Activated T-cell treated with anti-CD3 and anti-CD28 coated beads, Interleukin-2, amount 50 U/mL, for 1 hour (primary cell): ENCODE results near the gene C5orf58.
A peak's percentile ranks its signal among the peaks of the same experiment; 100 is the strongest.

Source experiments
- DNase-seq: peaks from one replicate; pipeline ENCODE4 v3.0.0-alpha.2; 2020

The C5orf58 gene

GRCh38 chr5:170285181-170285580, 52.4 kb downstream of the C5orf58 start:
- no peak for DNase-seq

DNA sequence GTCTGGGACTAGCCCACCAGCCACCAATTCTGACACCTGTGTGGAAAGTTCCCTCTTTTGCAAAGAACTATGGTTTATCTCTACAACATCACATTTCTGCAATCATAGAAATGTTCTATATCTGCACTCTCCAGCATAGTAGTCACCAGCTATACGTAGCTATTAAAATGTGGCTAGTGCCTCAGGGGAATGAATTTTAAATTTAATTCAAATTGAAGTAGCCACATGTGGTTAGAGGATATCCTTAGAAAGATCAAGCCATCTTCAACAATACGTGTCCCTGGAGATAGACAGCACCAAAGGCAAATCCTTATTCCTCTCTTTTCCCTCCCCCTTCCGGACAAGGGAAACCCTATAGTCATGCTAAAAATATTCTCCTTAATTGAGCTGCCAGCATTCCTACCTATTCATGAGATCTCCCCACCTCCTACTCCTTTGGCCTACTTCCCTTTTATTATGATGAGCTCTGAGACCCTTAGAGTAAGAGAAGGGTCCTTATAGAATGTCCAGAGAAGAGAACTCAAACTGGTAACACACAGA, 53.7 kb downstream of the C5orf58 start:
- DNase-seq, result no peak

DNA sequence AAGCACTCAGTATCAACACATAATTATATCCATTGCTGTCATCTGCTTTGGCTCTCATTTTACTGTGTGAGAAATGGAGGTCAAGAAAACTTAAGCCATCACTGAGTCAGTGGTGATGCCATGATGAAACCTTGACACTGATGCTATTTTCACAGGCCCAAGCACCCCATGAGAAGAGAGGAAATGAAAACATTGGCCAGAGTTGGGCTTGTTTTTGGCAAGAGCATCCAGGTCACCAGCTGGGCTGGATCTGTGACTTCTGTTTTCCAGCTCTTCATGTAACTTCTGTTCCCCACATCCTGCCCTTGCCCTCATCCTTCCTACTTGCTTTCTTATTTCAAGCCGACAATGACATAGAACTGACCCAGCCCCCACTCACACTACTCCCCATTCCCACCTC, 54.7 kb downstream of the C5orf58 start:
- DNase-seq, result peak; percentile 22

DNA sequence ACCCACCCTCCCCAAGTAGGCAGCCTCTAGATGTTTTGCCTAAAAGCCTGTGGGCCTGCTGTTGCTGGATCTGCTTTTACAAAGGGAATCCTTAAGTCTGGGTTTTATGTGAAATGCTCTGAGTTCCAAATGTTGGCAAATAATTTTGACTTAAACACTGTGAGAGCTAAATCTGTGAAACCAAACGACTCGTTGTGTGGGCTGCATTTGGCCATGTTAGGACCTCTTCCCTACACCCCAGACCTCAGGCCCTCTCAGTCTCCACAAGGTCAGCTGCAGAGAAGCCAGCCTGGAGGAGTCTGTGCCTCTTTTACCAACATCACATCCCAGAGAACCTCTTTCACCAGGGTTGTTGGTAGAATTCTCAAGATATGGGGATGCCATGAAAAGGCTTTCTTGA, 55.4 kb downstream of the C5orf58 start:
- no peak for DNase-seq

DNA sequence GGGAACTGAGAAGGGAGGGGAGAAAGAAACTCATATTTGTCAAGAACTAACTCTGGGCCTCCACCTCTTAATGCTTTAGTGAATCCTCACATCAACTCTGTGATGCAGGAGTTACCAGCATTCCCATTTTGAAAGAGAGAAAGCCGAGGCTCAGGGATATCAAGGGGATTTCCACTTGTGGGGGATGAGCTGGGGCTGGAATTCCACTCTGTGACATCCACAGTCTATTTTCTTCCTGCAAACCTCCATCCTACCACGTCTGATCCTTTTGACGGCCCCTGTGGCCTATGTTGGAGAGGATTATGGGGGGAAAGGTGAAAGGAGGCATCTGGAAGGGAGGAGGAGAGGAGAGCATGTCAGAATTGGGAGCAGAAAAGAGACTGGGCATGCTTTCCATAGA, 55.8 kb downstream of the C5orf58 start:
- DNase-seq, result peak; percentile 16

- peak; percentile 27 for DNase-seq
These were observed 56.3 kb downstream of the C5orf58 start for GRCh38 chr5:170289121-170289520.

DNA sequence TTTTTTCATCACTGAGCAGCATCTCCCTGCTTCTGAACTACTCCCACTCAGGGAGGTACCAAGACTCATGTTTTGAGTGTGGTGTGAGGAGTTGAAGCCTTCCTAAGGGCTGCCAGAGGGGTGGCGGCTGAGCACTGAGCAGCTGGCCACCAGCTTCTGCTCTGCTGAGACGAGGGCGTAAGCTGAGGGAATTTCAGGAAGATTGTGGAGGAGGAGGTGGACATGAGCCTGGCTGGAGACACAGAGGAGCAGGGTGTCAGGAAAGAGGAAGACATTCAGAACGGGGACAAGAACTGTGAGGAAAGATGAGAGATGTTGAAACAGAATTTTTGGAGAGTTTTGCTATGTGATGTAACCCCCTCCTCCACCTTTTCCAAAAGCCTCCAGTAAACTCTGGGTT, 57.0 kb downstream of the C5orf58 start:
- DNase-seq, result peak; percentile 19

DNA sequence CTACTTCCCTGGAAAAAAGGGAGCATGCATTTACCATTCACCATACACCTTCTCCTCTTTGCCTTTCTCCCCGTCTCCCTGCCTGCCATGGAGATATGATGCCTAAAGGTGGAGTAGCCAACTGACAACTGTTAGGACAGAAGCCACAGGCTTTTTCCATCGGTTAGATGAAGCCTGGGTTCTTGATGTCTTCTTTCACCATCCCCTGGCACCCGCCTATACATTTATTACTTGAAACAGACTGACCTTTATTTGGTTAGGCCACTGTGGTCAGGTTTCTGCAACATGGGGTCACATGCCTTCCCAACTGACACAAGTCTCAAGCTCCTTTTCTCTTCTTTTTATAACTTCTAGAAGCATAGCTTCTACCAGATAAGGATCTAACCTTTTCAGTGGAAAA, 57.7 kb downstream of the C5orf58 start:
- peak; percentile 18 for DNase-seq

- no peak for DNase-seq
These were observed 59.7 kb downstream of the C5orf58 start for GRCh38 chr5:170292179-170293104.

DNA sequence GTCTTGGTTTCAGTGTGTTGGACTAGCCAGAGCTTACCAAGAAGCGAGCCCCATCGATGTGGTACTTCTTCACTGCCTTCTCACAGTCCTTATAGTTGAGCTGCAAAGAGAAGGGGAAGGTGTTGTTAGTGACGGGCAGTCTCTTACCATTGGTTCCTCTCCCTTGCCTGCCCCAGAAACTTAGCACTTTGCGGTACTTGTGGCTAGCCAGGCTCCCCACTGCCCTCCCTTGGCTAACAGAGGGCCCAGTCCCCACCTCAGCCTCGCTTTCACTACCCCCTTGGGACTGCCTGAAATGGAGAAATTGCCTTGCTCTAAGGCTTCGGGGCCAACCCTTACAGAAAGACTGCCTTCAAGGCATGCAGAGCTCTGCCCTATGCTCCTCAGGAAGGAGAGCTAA, 60.5 kb downstream of the C5orf58 start:
- DNase-seq, result no peak

- no peak for DNase-seq
These were observed 61.3 kb downstream of the C5orf58 start for GRCh38 chr5:170294057-170294456.

GRCh38 chr5:170294556-170294955, 61.8 kb downstream of the C5orf58 start:
- no peak for DNase-seq
